Stimulated activated naive CD8-positive, alpha-beta T cell treated with anti-CD3 and anti-CD28 coated beads, Interleukin-15, Interleukin-2, amounts not matched to agents 100 U/mL and 50 U/mL, for 24 hours (primary cell): Measurements from ENCODE around the gene AMY2B.
"Not testable (repeated sequence)": the region's sequence is repeated elsewhere in the genome, so short reads cannot be mapped to it uniquely, and the experiment has no call there.

Source experiments
- ATAC-seq: fragments of 150-1000 bp; cut with Tn5 transposase; one replicate; pipeline ENCODE4 v1.10.0; 2021
- DNase-seq: peaks from one replicate; pipeline ENCODE4 v3.0.0; 2021

Gene AMY2B

DNA sequence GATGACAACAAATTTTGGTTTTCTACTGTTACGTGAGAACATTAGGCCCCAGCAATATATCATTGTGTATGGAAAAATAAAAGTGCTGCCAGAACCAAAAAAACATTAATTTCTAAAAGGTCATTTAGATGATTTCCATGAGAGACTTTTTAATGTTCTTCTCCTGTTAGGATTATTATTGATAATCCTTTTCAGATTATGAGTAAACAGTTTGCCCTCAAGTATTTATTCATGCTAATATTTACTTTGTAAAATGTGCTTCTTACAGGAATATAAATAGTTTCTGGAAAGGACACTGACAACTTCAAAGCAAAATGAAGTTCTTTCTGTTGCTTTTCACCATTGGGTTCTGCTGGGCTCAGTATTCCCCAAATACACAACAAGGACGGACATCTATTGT is at the start of gene AMY2B:
Gene AMY2B, plus strand, starts transcription at position 301 of the 400 bp plus-strand sequence. Its CDS starts 14 bp downstream, at position 315.
- DNase-seq, ATAC-seq: not testable (repeated sequence)

DNA sequence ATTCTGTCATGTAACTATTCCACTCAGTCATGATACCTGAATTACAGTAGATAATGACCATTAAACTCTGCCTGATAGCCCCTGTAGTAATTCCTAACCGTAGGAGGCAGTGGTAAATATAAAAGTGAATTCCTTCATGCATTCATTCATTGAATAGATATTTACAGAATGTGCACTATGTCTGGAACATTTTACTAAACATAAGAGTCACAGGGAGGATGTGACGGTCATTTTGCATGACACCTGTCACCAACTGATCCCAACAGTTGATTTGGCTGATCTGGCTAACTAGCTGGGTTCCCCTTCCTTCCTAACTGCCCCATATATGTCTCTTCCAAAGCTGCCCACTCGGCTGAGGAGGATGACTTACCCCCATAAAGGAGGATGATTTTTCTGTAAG is 48.0 kb upstream of the AMY2B start:
- ATAC-seq, result no peak
- no peak for DNase-seq

DNA sequence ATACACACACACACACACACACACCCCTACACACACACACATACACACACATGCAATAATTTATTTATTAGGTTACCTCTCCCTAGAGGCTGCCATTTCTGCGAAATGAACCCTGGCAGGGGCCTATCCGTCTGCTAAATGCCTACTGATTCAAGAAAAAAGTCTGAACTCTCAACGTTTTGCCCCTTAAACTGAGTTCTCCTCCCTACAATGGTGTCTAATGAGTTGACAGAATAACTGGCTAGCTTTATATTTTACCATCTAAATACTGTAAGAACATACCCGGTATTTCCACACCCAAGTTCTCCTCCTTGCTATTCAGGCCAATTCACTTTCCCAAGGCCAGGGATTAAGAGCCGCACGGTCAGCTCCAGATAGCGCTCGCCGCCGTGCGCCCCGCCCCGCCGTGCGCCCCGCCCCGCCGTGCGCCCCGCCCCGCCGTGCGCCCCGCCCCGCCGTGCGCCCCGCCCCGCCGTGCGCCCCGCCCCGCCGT is 46.2 kb upstream of the AMY2B start:
- ATAC-seq, result peak; percentile 35
- DNase-seq, result no peak

DNA sequence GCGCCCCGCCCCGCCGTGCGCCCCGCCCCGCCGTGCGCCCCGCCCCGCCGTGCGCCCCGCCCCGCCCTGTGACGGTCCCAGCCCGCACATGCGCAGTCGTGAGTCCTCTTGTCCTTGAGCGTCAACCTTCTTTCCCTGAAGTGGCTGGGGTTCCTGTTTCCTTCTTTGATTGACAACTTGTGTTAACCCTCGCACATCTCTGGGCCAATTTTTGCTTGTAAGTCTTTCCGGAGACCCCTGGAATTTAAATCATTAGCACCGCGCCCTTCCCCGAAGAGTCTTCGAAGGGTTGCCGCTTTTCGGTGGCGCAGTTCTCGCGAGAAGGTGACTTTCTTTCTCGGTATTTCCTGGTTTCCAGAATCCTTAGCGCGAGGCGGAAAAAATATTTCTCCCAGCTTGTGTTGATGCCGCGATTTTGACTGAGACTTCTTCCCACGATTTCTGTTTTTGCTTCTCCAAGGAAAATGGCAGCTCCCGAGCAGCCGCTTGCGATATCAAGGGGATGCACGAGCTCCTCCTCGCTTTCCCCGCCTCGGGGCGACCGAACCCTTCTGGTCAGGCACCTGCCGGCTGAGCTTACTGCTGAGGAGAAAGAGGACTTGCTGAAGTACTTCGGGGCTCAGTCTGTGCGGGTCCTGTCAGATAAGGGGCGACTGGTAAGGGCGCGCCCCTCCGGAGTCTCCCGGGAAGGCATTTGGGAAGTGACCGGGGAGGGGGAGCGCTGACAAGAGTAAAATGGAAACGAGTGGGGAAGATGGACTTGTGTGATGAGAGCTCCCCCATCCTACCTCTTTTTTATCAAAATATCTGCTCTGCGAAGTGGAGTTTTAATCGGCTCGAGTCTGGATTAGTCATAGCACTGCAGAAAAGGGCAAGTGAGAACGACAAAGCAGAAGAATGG is 45.5 kb upstream of the AMY2B start, which contains the start of gene RNPC3:
Gene RNPC3, plus strand, starts transcription at position 93 of the 901 bp plus-strand sequence. Its CDS starts 372 bp downstream, at position 465.
- ATAC-seq (peak; percentile 59), DNase-seq (peak; percentile 89)

DNA sequence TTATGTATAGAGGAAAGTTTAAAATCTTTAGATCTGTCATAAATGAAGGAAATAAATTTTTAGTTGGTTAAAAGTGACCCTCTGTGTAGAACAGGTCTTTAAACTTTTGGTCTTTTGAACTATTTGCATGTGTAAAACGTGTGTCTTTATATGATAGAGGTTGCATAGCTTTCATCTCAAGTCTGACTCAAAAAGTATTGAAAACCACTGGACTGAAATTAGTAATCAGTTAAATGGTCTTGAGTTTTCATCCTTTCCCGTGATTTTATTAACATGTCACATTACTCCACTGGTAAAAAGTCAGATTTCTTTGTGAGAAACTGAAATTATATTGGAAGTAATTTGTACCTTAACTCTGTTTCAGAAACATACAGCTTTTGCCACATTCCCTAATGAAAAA is 44.1 kb upstream of the AMY2B start:
- DNase-seq (no peak), ATAC-seq (no peak)

DNA sequence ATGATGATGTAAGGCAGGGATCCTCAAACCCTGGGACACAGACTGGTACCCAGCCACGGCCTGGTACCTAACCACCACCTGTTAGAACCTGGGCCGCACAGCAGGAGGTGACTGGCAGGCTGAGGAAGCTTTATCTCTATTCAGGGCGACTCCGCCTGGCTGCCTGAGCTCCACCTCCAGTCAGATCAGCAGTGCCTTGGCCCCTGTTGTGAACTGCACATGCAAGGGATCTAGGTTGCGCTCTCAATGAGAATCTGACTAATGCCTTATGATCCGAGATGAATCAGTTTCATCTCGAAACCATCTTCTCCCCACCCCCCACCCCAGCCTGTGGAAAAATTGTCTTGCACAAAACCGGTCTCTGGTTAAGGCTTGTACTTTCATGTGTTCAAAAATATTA is 41.6 kb upstream of the AMY2B start:
- peak; percentile 55 for DNase-seq
- ATAC-seq, result peak; percentile 89

DNA sequence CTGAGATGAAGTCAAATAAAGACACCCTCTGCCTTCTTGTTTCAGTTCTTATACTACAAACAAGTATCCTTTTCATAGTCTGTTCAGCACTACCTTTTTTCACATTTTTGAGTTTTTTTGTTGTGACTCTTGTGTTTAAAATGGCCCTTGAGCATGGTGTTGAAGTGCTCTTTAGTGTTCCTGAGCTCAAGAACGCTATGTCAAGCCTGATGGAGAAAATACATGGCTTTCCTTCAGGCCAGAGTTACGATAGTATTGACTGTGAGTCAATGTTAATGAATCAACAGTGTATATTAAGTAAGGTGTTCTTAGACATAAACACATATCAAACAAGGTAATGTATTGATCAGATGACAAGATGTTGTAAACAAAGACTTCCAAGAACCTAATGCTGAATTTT is 33.2 kb upstream of the AMY2B start:
- ATAC-seq, result no peak
- DNase-seq, result no peak

DNA sequence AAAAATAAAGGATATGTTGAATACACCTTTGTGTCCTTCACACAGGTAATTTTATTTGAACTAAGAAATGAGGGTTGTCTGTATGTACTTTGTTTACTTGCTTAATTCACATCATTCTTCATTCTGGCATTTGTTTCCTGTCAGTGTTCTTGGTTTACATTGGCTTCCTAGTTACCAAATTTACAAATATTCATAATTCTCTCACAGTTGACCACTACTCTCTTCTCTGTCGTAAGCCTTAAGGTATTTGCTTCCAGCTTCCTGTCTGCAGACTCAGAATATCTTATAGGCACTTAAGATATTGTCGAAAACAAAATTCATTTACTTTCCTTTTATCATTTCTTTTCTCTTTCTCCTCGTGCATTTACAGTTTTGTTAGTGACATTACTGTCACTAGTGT is 30.0 kb upstream of the AMY2B start:
- no peak for DNase-seq
- no peak for ATAC-seq

DNA sequence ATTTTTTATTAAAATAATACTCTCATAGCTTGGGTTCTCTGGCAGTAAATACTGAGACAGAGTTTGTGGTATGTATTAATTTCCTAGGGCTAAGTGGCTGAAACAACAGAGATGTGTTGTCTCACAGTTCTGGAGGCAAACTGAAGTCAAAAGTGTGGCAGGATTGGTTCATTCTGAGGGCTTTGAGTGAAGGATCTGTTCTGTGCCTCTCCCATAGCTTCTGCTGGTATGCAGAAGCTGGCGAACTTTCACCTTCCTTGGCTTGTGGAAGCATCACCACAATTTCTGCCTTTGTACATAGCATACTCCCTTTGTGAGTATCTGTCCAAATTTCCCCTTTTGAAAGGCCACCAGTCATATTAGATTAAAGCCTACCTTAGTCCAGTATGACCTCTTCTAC is 24.9 kb upstream of the AMY2B start:
- ATAC-seq (no peak), DNase-seq (no peak)

DNA sequence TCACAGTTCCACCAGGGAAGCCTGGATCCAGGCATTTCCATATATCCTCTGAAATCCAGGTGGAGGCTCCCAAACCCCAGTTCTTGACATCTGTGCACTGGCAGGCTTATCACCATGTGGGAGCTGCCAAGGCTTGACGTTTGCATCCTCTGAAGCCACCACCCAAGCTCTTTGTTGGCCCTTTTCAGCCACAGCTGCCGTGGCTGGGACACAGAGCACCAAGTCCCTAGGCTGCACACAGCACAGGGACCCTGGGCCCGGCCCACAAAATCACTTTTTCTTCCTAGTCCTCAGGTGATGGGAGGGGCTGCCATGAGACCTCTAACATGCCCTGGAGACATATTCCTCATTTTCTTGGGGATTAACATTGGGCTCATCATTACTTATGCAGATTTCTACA is 23.5 kb upstream of the AMY2B start:
- no peak for ATAC-seq
- DNase-seq, result no peak

DNA sequence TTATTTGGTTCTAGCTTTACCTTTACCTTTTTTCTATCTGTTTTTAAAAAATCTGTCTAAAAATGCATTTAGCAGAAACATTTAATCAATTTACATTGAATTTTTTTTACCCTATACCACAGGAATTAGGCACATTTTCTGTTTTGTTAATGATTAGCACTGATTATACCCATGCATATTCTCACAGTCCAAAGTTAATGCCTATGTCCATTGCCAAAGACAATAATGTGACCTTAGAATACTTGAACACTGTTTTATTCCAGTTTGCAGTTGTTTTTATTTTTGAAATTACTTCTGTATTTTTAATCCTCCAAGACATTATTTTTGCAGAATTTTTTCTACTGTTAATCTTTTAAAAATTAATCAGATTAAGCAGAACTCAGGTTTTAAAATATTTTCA is 11.0 kb upstream of the AMY2B start:
- DNase-seq, result no peak
- ATAC-seq, result no peak

DNA sequence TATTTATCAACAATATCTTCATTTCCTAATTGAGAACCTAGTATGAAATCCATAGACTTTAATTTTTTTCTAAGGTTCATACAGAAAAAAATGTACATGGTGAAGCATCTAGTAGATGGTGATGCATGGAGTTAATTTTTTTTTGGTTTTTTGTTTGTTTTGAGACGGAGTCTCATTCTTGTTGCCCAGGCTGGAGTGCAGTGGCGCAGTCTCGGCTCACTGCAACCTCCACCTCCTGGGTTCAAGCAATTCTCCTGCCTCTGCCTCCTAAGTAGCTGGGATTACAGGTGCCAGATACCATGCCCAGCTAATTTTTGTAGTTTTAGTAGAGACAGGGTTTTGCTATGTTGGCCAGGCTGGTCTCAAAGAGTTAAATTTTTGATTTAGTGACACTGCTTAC is 10.3 kb upstream of the AMY2B start:
- not testable (repeated sequence) for ATAC-seq

DNA sequence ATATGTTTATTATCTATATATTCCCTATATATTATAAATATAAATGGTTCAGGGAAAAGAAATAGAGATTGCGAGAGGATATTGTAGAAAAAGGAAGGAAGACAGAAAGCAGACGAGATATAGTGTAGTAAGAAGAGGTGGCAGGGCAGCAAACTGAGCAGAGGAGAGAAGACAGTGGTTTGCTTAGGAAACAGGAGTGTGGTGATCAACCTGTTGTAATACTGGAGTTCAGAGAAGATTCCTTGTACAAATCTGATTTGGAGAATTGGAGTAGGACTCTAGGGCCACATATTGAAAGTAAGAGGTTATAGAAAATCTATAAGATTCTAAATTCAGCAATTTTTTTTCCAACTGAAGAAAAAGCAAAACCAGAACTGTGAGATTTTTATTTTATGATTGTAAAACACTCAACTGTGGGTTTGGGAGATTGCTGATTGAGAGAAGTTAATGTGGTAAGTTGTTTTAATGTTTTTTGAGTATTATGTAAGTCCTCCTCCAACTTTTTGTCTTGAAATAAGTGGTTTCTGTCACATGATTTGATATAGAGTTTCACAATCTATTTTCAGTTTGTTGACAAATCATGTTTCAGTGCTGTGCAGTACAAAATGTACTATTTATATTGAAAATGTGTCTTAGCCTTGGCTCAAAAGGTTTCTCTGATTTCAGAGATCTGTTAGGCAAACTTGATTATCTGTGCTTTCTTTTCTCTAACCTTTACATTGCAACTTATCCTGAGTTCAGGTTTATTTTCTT is 9.6 kb upstream of the AMY2B start:
- ATAC-seq, result no peak
- no peak for DNase-seq

More for the DNA sequence above, 10.3 kb upstream of the AMY2B start:
- DNase-seq, result not testable (repeated sequence)

DNA sequence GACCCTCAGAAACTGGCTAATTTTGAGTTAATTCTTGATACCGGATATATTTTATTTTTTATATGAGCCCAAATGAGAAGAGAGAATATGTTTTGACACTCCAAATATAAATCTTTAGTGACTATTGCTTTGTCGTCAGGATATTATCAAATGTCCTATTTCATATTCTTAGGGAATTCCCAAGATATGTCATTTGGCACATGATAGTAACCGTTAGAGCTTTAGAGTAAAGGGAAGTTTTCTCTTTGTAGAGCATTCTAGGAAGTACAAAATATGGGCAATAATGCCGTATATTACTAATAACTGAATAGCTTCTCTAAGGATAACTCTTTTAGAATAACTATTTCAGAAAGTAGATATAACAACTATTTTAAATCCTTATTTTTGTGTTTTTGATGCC is 8.3 kb upstream of the AMY2B start:
- ATAC-seq (no peak), DNase-seq (no peak)

DNA sequence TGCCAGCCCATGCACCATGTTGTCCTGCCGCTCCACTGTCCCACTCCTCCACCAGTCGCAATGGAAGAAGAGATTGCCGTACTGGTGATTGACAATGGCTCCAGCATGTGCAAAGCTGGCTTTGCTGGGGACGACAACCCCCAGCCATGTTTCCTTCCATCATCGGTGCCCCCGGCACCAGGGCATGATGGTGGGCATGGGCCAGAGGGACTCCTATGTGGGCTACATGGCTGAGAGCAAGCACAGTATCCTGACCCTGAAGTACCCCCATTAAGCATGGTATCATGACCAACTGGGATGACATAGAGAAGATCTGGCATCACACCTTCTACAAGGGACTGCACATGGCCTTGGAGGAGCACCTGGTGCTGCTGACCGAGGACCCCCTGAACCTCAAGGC is 1.9 kb upstream of the AMY2B start:
- ATAC-seq, result no peak

DNA sequence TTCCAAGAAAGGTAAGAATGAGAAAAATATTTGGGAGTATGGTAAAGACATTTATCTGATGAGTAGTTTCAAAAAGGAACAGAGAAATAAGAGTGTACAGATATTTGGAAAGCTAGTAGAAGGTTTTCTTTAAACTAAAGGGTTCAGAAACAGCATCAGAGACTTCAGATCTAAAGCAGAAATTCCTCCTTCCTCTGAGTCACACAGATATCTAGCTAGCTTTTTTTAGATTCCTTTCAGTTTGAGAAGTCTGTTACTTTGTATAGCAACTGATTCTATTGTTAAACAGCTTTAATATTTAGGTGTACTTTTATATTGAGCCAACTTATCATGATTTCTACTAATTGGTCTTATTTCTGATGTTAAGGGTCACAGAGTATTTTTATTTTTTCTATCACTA is 4.7 kb downstream of the AMY2B start:
- DNase-seq, result no peak
- ATAC-seq, result no peak

More for the DNA sequence above, 1.9 kb upstream of the AMY2B start:
- no peak for DNase-seq

DNA sequence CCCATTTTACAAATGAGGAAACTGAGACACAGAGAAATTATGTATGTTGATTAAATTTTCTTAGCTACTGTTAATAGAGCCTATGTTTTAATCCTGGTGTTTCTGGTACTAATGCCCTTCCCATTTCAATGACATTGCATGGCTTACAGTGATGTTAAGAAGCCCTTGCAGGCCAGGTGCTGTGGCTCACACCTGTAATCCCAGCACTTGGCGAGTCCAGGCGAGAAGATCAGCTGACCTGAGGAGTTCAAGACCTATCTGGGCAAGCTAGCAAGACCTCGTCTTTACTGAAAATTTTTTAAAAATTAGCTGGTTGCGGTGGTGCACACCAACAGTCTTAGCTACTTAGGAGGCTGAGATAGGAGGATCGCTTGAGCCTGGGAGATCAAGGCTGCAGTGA is 5.4 kb downstream of the AMY2B start:
- DNase-seq, result not testable (repeated sequence)

DNA sequence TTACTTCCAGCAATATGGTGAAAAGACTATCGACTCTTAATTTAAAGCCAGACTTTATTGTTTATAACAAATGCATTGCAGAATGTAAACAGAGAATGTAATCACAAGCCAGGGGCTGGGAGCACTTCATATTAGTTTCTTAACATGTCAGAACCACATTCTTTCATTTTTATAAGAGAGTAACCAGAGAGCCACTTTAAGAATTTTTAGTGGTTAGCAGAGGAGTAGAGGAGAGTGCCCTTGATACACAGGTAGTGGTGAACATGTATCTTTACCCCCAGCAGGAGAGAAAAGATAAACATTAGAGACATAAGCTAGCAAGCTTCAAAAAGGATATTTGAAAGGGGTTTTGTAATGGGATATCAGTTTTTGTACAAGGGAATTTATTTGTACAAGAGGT is 11.1 kb downstream of the AMY2B start:
- DNase-seq (no peak), ATAC-seq (no peak)

More for the DNA sequence above, 5.4 kb downstream of the AMY2B start:
- ATAC-seq, result not testable (repeated sequence)

DNA sequence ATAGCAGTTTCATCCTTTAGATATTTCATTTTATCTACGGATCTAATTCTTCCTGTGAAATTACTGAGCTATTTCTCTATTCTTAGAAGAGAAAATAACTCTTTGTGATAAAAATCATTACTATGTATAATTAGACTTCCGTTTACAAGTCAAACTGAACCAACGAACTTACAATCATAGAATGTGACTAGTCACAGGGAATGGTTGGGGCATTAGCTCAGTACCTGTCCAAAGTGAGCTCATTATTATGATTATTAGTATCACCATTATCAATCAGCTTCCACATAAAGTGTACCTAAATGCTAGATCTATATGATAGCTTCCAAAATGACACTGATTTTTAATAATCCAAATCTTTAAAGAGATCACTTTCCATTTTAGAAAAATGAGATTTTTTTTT is 12.5 kb downstream of the AMY2B start:
- no peak for ATAC-seq

DNA sequence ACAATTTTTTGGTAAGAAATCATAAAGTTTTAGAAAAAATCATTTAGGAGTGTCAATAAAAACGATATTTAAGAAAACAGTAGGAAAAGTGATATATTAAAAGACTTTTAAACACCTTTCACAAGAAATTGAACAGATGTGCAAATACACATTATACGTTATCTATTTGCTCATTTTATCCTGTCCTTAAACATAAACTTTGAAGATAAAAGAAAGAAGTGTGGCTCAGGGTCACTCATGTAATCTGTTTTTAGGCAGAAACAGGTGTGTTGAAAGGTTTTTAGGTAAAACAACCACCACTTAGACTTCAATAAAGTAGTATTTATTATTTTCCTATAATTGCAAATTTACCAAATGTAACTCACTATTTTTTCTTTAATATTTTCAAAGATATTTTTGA is 13.1 kb downstream of the AMY2B start:
- DNase-seq, result no peak
- ATAC-seq, result no peak

More for the DNA sequence above, 12.5 kb downstream of the AMY2B start:
- no peak for DNase-seq

DNA sequence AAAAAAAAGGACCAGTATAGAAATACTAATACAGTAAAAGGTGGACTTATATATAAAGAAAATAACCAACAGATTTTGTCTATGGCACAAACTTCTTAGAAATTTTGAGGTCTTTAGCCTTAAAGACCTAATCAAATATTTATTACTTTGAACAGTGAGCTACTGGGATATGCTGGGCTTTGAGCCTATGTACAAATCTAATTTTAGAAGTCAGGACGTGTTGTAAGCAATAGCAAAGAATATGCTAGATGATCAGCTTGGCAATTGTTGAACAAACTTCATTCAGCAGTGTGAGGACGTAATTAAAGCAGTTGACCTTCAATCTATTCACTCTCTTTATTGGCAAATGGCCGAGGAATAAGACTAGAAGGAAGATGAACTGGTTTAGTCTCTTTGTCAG is 31.4 kb downstream of the AMY2B start:
- not testable (repeated sequence) for DNase-seq, ATAC-seq

DNA sequence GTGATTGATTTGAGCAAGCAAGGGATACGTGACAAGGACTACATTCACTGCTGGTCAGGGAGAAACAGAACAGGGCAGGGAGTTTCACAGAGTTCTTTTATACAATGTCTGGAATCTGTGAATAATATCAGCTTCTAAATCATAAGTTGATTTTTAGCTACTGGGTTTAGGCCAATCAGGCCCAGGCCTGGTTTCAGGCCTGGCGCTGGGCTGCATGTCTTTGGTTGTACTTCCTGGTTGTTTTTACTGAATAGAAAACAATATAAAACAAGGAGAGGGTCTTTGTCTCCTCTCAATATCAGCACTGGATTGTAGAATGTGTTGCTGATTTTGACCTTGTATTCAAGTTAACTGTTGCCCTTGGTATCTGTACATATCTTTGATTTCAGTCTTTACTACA is 45.0 kb downstream of the AMY2B start:
- no peak for DNase-seq
- no peak for ATAC-seq

DNA sequence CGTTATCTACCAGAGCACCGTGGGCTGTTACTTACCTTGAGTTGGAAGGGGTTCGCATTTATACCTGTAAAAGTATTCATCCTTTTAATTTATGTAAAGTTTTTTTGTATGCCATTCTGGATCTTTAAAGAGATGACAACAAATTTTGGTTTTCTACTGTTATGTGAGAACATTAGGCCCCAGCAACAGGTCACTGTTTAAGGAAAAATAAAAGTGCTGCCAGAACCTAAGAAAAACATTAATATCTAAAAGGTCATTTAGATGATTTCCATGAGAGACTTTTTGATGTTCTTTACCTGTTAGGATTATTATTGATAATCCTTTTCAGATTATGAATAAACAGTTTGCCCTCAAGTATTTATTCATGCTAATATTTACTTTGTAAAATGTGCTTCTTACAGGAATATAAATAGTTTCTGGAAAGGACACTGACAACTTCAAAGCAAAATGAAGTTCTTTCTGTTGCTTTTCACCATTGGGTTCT is 45.6 kb downstream of the AMY2B start, which contains the start of gene AMY2A:
Gene AMY2A, plus strand, starts transcription at position 434 of the 484 bp plus-strand sequence. Its CDS starts 14 bp downstream, at position 448.
- DNase-seq, ATAC-seq: not testable (repeated sequence)
